ENCODE measurements around the gene GAB4.
"Not testable (repeated sequence)": the region's sequence is repeated elsewhere in the genome, so short reads cannot be mapped to it uniquely, and the experiment has no call there.

GAB4 gene

DNA sequence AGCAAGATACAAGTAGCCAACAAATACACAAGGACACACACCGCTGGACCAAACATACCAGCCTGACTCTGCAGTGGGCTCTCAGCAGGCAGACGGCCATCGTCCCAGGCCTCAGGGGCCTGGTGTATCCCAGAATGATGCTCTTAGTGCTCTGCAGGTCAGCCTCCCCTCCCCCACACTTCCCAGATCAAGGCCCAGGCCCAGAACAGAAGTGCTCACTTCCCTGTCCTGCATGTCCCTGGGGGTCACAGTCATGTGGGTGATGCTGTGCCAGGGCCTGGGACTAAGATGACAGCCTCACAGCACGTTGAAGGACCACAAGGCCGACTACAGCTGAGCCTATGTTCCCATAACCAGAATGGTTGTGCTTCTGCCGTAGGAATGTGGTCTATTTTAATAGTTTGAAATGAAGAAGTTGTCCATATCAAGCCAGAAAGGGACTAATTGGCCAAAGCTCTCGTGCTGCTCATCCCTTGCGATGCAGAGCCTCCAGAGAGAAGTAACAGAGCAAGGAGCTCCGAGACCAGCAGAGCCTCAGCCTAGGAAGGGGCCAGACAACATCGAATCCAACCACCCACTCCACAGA lies 48.6 kb downstream of the GAB4 start:
- H3K36me3 Mint-ChIP-seq (ENCODE audit: low read depth), result no peaks in the 10 kb centered on the region
- no peak for DNase-seq (ENCODE audit: low spot score)
- no peak overlapping the region for H3K4me3 Mint-ChIP-seq
- H3K4me1 Mint-ChIP-seq (ENCODE audit: low read depth), result no peaks in the 10 kb centered on the region
- no peaks in the 10 kb centered on the region for H3K27me3 Mint-ChIP-seq (ENCODE audit: low read depth)
- H3K9me3 Mint-ChIP-seq, result no peaks in the 10 kb centered on the region
- H3K27ac Mint-ChIP-seq, result no peak overlapping the region

GRCh38 chr22:16958475-16958874 lies 49.5 kb downstream of the GAB4 start:
- no peak overlapping the region for H3K27ac Mint-ChIP-seq

DNA sequence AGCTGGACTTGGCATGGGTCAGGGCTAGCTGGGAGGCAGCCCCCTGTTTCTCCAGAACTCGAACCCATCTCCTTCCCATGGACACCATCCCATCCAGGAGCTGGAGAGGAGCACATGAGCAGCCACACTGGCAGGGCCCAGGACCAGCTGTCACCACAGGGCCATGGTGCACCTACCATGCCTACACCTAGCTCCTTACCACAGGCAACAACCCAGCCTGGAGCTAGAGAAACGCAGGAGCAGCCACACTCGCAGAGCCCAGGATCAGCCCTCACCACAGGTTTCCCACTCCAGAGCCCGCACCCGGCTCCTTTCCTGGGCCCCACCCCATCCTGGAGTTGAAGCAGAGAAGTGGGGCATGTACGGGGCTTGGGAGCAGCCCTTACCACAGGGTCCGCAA lies 50.2 kb downstream of the GAB4 start:
- Mint-ChIP-seq H3K27ac (no peak overlapping the region), H3K4me3 (no peak overlapping the region), H3K4me1 (ENCODE audit: low read depth) (no peaks in the 10 kb centered on the region), H3K9me3 (no peaks in the 10 kb centered on the region), H3K27me3 (ENCODE audit: low read depth) (no peaks in the 10 kb centered on the region), H3K36me3 (ENCODE audit: low read depth) (no peaks in the 10 kb centered on the region)
- no peak for DNase-seq (ENCODE audit: low spot score)

More at GRCh38 chr22:16958475-16958874, 49.5 kb downstream of the GAB4 start:
- Mint-ChIP-seq H3K9me3 (no peaks in the 10 kb centered on the region), H3K4me3 (no peak overlapping the region), H3K36me3 (ENCODE audit: low read depth) (no peaks in the 10 kb centered on the region), H3K4me1 (ENCODE audit: low read depth) (no peaks in the 10 kb centered on the region), H3K27me3 (ENCODE audit: low read depth) (no peaks in the 10 kb centered on the region)
- DNase-seq (ENCODE audit: low spot score), result no peak

- H3K4me3 Mint-ChIP-seq, result no peak overlapping the region
- no peaks in the 10 kb centered on the region for H3K36me3 Mint-ChIP-seq (ENCODE audit: low read depth)
- H3K9me3 Mint-ChIP-seq, result no peaks in the 10 kb centered on the region
- no peak for DNase-seq (ENCODE audit: low spot score)
- no peaks in the 10 kb centered on the region for H3K27me3 Mint-ChIP-seq (ENCODE audit: low read depth)
- no peak overlapping the region for H3K27ac Mint-ChIP-seq
- H3K4me1 Mint-ChIP-seq (ENCODE audit: low read depth), result no peaks in the 10 kb centered on the region
Observed at GRCh38 chr22:16956290-16956689, 51.7 kb downstream of the GAB4 start.

GRCh38 chr22:16955678-16956210 lies 52.3 kb downstream of the GAB4 start:
- H3K4me1 Mint-ChIP-seq (ENCODE audit: low read depth), result no peaks in the 10 kb centered on the region
- no peaks in the 10 kb centered on the region for H3K27me3 Mint-ChIP-seq (ENCODE audit: low read depth)
- H3K36me3 Mint-ChIP-seq (ENCODE audit: low read depth), result no peaks in the 10 kb centered on the region
- H3K27ac Mint-ChIP-seq, result no peak overlapping the region
- no peak for DNase-seq (ENCODE audit: low spot score)
- no peaks in the 10 kb centered on the region for H3K9me3 Mint-ChIP-seq
- H3K4me3 Mint-ChIP-seq, result no peak overlapping the region

DNA sequence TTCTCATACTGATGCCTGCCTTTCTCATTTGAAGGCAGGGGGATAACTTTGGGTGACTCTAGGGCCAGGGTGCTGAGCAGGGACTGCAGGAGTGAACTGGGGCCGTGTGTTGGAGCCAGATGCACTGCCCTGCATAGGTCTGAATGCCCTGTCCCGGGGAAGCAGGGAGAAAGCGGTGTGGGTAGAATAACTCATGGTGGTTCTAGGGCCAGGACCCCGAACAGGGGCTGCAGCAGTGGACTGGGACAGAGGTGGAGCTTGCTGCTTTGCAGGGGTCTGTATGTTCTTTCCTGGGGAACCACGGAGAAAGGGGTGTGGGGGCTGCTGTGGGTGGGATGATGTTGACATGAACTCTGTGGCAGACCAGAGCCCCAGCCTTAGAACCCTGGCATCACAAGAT lies 52.9 kb downstream of the GAB4 start:
- H3K9me3 Mint-ChIP-seq, result no peaks in the 10 kb centered on the region
- H3K4me3 Mint-ChIP-seq, result no peak overlapping the region
- H3K27ac Mint-ChIP-seq, result no peak overlapping the region
- DNase-seq (ENCODE audit: low spot score), result no peak
- no peaks in the 10 kb centered on the region for H3K4me1 Mint-ChIP-seq (ENCODE audit: low read depth)
- H3K27me3 Mint-ChIP-seq (ENCODE audit: low read depth), result no peaks in the 10 kb centered on the region
- no peaks in the 10 kb centered on the region for H3K36me3 Mint-ChIP-seq (ENCODE audit: low read depth)

GRCh38 chr22:16954060-16954403 lies 54.0 kb downstream of the GAB4 start:
- Mint-ChIP-seq H3K9me3 (no peaks in the 10 kb centered on the region), H3K27ac (no peak overlapping the region), H3K27me3 (ENCODE audit: low read depth) (no peaks in the 10 kb centered on the region), H3K4me1 (ENCODE audit: low read depth) (peaks cover 8% of the 10 kb centered on the region), H3K4me3 (no peak overlapping the region), H3K36me3 (ENCODE audit: low read depth) (no peaks in the 10 kb centered on the region)
- DNase-seq (ENCODE audit: low spot score), result no peak

GRCh38 chr22:16953206-16954059 lies 54.6 kb downstream of the GAB4 start:
- H3K27me3 Mint-ChIP-seq (ENCODE audit: low read depth), result no peaks in the 10 kb centered on the region
- DNase-seq (ENCODE audit: low spot score), result no peak
- no peak overlapping the region for H3K4me3 Mint-ChIP-seq
- peaks cover 8% of the 10 kb centered on the region for H3K4me1 Mint-ChIP-seq (ENCODE audit: low read depth)
- H3K36me3 Mint-ChIP-seq (ENCODE audit: low read depth), result no peaks in the 10 kb centered on the region
- no peaks in the 10 kb centered on the region for H3K9me3 Mint-ChIP-seq
- no peak overlapping the region for H3K27ac Mint-ChIP-seq

DNA sequence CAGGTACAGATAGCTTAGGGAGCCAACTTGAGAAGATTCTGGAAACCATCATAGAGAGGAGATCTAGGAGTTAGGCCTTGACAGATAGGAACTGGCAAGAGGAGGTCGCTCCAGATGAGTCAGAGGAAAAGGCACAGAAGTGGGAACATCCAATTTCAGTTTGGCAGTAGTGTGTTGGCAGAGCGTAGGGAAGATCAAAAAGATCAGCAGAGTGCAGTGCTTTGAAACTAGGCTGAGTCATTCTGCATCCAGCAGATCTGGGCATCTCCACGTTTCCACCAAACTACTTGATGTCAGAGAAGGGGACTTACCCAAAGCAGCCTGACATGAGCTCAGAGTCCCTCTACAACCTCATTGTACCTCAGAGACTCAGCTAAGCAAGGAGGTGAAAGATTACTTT lies 58.5 kb downstream of the GAB4 start:
- Mint-ChIP-seq H3K27me3 (ENCODE audit: low read depth) (no peaks in the 10 kb centered on the region), H3K27ac (no peak overlapping the region)

GRCh38 chr22:16937811-16938210 lies 70.2 kb downstream of the GAB4 start:
- H3K27me3 Mint-ChIP-seq (ENCODE audit: low read depth), result no peaks in the 10 kb centered on the region
- no peak overlapping the region for H3K4me3 Mint-ChIP-seq
- H3K9me3 Mint-ChIP-seq, result no peaks in the 10 kb centered on the region
- no peak for DNase-seq (ENCODE audit: low spot score)
- no peak overlapping the region for H3K27ac Mint-ChIP-seq
- no peaks in the 10 kb centered on the region for H3K4me1 Mint-ChIP-seq (ENCODE audit: low read depth)
- no peaks in the 10 kb centered on the region for H3K36me3 Mint-ChIP-seq (ENCODE audit: low read depth)

More for the DNA sequence above, 58.5 kb downstream of the GAB4 start:
- peak; percentile 53 for DNase-seq (ENCODE audit: low spot score)
- Mint-ChIP-seq H3K36me3 (ENCODE audit: low read depth) (no peaks in the 10 kb centered on the region), H3K4me3 (no peak overlapping the region), H3K9me3 (no peaks in the 10 kb centered on the region), H3K4me1 (ENCODE audit: low read depth) (peaks cover 8% of the 10 kb centered on the region)

- not testable (repeated sequence) for H3K27ac Mint-ChIP-seq; H3K27me3 Mint-ChIP-seq (ENCODE audit: low read depth); DNase-seq (ENCODE audit: low spot score); H3K9me3 Mint-ChIP-seq; H3K36me3 Mint-ChIP-seq (ENCODE audit: low read depth); H3K4me1 Mint-ChIP-seq (ENCODE audit: low read depth); H3K4me3 Mint-ChIP-seq
Observed at GRCh38 chr22:16937209-16937608, 70.8 kb downstream of the GAB4 start.

- Mint-ChIP-seq H3K27ac (no peak overlapping the region), H3K4me1 (ENCODE audit: low read depth) (no peaks in the 10 kb centered on the region), H3K36me3 (ENCODE audit: low read depth) (no peaks in the 10 kb centered on the region), H3K9me3 (no peaks in the 10 kb centered on the region), H3K27me3 (ENCODE audit: low read depth) (no peaks in the 10 kb centered on the region), H3K4me3 (no peak overlapping the region)
- no peak for DNase-seq (ENCODE audit: low spot score)
Observed at GRCh38 chr22:16936625-16937024, 71.4 kb downstream of the GAB4 start.

GRCh38 chr22:16935209-16935608 lies 72.8 kb downstream of the GAB4 start:
- Mint-ChIP-seq H3K27ac (no peak overlapping the region), H3K9me3 (no peaks in the 10 kb centered on the region), H3K27me3 (ENCODE audit: low read depth) (peaks cover 3% of the 10 kb centered on the region), H3K4me1 (ENCODE audit: low read depth) (no peaks in the 10 kb centered on the region), H3K36me3 (ENCODE audit: low read depth) (no peaks in the 10 kb centered on the region), H3K4me3 (no peak overlapping the region)
- DNase-seq (ENCODE audit: low spot score), result no peak

DNA sequence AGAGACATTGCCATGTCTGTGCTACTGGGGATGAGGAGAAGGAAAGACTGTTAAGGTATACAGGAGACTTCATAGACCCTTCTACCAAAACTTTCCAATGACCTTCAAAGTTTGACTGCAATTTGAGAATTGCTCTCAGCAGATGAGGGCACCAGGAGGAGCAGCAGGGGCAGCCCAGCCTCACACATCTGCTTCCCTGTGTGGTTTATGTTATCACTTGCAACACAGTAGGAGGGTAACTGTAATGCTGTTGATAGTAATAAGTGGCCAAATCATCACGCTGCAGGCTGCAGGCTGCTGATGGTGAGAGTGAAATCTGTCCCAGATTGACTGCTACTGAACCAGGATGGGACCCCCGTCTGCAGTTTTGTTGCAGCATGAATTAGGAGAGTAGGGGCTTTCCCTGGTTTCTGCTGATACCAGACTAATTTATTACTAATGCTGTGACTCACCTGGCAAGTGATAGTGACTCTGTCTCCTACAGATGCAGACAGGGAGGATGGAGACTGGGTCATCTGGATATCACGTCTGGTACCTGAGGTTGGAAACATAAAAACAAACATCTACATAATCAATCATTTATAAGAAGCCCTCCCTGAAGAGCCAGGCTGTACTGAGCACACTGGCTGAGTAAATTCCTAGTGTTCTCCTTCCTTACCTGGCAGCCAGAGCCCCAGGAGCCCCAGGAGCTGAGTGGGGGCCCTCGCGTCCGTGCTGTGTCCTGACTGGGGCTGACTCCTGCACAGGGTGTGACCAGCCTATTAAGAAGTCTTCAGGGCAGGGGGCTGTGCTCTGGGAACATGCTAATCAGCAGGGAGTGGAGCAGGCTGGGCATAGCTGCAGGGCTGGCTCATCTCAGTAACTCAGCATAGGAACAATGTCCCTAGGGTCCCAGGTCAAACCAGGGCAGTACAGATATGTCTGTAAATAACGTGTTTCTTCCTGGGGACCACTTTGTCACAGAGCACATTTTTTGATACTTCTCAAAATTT lies 74.4 kb downstream of the GAB4 start:
- H3K27ac Mint-ChIP-seq, result no peak overlapping the region
- no peaks in the 10 kb centered on the region for H3K9me3 Mint-ChIP-seq
- peaks cover 3% of the 10 kb centered on the region for H3K27me3 Mint-ChIP-seq (ENCODE audit: low read depth)
- no peaks in the 10 kb centered on the region for H3K36me3 Mint-ChIP-seq (ENCODE audit: low read depth)
- H3K4me3 Mint-ChIP-seq, result no peak overlapping the region
- no peak for DNase-seq (ENCODE audit: low spot score)
- H3K4me1 Mint-ChIP-seq (ENCODE audit: low read depth), result no peaks in the 10 kb centered on the region
